Erythroblast (primary cell): ENCODE data around the gene PDLIM4.

Experiments used
- GATA1 ChIP-seq: IDR thresholded peaks from 2 replicates; pipeline ENCODE4 v1.6.1; 2011; ENCODE audit warnings: low read depth, mild to moderate bottlenecking, control low read depth, low read length, moderate library complexity
- POLR2A ChIP-seq: IDR thresholded peaks from 2 replicates; pipeline ENCODE4 v1.6.1; 2011; ENCODE audit warnings: mild to moderate bottlenecking, low read length

DNA sequence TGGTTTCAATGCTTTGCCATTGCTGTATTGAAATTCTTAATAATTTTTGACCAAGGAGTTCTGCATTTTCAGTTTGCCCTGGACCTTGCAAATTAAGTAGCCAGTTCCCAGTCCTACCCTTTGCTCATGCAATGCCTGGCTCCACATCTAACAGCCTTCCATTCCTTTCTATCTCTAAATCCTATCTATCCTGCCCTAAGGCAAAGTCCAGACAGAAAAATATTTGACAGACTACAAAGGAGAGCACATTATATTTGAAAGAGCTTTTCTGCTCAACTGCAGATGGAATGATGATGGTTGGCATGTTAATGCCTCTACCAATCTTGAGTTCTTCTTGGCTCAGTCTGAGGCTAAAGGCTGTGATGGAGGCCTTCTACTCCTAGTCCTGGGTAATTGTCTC lies 52.2 kb downstream of the PDLIM4 start:
- TF ChIP-seq POLR2A, result no peak
- no peak for TF ChIP-seq GATA1
